ENCODE measurements around the gene ENO4.

The ENO4 gene

GRCh38 chr10:116905845-116906210, 56.5 kb downstream of the ENO4 start:
- no peak for TF ChIP-seq CTCF (IDR thresholded peaks at IDR 0.05; ENCODE audit: low read depth, low read length)
- no peak overlapping the region for H3K4me3 ChIP-seq (replicated peaks in 1 of 2; ENCODE audit: low read depth in 2 of 2, low read length in 2 of 2)
- no peak for DNase-seq (ENCODE audit: low read depth in 2 of 2)

- H3K4me3 ChIP-seq (replicated peaks in 1 of 2; ENCODE audit: low read depth in 2 of 2, low read length in 2 of 2), result no peak overlapping the region
- no peak for DNase-seq (ENCODE audit: low read depth in 2 of 2)
- no peak for TF ChIP-seq CTCF (IDR thresholded peaks at IDR 0.05; ENCODE audit: low read depth, low read length)
These were observed 58.1 kb downstream of the ENO4 start for GRCh38 chr10:116907245-116907987.

DNA sequence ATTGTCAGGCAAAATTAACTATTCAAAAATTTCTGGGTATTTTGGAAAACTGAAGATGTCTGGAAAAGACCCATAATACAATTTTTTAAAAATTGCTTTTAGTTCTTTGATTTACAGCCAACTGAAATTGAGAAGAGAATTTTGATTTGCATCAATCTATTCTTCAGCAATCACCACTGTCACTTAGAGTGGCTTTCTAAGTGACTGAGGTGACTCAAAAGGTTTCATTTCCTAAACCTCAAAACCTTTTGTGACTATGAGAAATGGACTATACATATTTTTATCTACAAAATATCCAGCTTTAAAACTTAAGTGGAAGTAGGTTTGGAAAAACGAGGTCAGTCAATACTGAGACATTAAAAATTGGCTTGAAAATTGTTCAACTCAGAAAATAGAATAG, 60.0 kb downstream of the ENO4 start:
- H3K4me3 ChIP-seq (replicated peaks in 1 of 2; ENCODE audit: low read depth in 2 of 2, low read length in 2 of 2), result no peak overlapping the region
- TF ChIP-seq CTCF (IDR thresholded peaks at IDR 0.05; ENCODE audit: low read depth, low read length), result no peak
- no peak for DNase-seq (ENCODE audit: low read depth in 2 of 2)

DNA sequence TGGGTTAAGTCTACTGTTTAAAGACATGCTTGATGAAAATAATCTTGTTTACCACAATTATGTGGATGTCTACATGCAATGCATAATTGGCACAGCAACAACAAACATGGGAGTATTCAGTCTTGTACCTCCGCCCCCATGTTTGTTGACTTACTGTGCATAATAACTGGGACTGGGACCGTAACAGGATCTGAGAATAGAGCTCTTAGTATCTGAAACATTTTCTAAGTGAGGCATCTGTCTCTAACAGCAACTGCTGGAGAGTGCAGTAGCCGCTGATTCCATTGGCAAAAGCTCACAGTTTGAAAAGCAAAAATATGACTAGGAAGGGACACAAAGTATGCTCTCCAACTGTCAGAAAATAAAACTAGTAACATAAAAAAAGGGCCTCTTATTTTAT, 61.6 kb downstream of the ENO4 start:
- H3K4me3 ChIP-seq (replicated peaks in 1 of 2; ENCODE audit: low read depth in 2 of 2, low read length in 2 of 2), result no peak overlapping the region
- TF ChIP-seq CTCF (IDR thresholded peaks at IDR 0.05; ENCODE audit: low read depth, low read length), result no peak
- DNase-seq (ENCODE audit: low read depth in 2 of 2), result no peak

DNA sequence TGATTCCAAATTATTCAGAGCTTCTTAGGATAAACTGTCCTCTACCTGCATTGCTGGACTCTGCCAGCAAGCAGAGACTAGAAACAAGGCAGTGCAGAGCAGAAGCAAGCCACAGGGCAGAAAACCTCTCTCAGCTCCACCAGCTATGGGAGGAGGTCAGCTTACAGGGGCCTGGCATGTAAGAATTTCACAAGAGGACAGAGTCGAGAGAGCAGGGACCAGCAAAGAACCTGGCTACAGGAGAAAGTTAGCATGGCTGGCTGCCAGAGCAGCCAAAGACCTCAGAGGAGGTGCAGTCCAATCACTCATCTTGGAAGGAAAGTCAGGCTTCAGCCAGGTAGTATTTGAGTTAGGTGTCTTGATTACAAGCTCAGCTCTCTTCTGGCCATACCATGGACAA, 62.9 kb downstream of the ENO4 start:
- no peak for TF ChIP-seq CTCF (IDR thresholded peaks at IDR 0.05; ENCODE audit: low read depth, low read length)
- DNase-seq (ENCODE audit: low read depth in 2 of 2), result no peak
- H3K4me3 ChIP-seq (replicated peaks in 1 of 2; ENCODE audit: low read depth in 2 of 2, low read length in 2 of 2), result no peak overlapping the region

DNA sequence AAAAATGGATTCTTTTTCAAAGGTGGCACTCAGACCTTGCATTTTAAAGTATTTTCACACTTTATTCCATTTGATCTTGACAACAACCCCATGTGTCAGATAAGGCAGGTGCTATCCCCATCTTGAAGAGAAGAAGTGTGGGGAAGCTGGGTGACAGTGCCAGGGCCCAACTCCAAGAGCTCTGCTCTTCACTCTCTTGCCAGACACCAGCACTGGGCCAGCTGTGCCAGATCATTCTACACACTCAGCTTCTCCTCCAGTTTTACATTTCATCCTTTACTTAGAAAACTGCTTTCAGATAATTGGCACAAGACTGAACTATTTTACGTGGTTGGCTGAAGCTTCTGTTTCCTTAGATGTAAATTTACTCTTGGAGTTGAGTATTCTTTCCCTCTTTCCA, 64.4 kb downstream of the ENO4 start:
- no peak for TF ChIP-seq CTCF (IDR thresholded peaks at IDR 0.05; ENCODE audit: low read depth, low read length)
- H3K4me3 ChIP-seq (replicated peaks in 1 of 2; ENCODE audit: low read depth in 2 of 2, low read length in 2 of 2), result no peak overlapping the region
- DNase-seq (ENCODE audit: low read depth in 2 of 2), result no peak

- TF ChIP-seq CTCF (IDR thresholded peaks at IDR 0.05; ENCODE audit: low read depth, low read length), result no peak
- H3K4me3 ChIP-seq (replicated peaks in 1 of 2; ENCODE audit: low read depth in 2 of 2, low read length in 2 of 2), result no peak overlapping the region
- DNase-seq (ENCODE audit: low read depth in 2 of 2), result no peak
These were observed 66.0 kb downstream of the ENO4 start for GRCh38 chr10:116915340-116915739.

Measured in cardiac fibroblast (primary cell).